ENCODE measurements around the gene PRRT1B.

Gene PRRT1B

GRCh38 chr9:131567910-131568309 lies 22.6 kb downstream of the PRRT1B start:
- Histone ChIP-seq H3F3A (ENCODE audit: insufficient read depth, low read length) (no peaks in the 10 kb centered on the region), H3K27ac (ENCODE audit: low read length) (no peak overlapping the region), H4K20me1 (ENCODE audit: insufficient read depth, low read length) (no peaks in the 10 kb centered on the region), H3K9me2 (replicated peaks; ENCODE audit: insufficient read depth, low read length) (no peaks in the 10 kb centered on the region), H3K36me3 (replicated peaks; ENCODE audit: insufficient read depth, low read length) (no peaks in the 10 kb centered on the region; the same call in 1 of the 2 replicates), H3K9me3 (replicated peaks; ENCODE audit: insufficient read depth, low read length) (no peaks in the 10 kb centered on the region), H2AFZ (ENCODE audit: low read length) (no peak overlapping the region), H3K4me3 (ENCODE audit: low read length) (no peak overlapping the region), H3K9ac (ENCODE audit: low read length) (no peak overlapping the region), H3K4me1 (ENCODE audit: low read length) (no peaks in the 10 kb centered on the region), H3K79me2 (ENCODE audit: low read length) (no peaks in the 10 kb centered on the region), H3K4me2 (ENCODE audit: low read depth, low read length) (no peak overlapping the region), H3K27me3 (replicated peaks; ENCODE audit: insufficient read depth, low read length) (no peaks in the 10 kb centered on the region)
- no peak for DNase-seq
- TF ChIP-seq CTCF (IDR thresholded peaks at IDR 0.05; ENCODE audit: low read length) (no peak), EZH2 (optimal IDR thresholded peaks at IDR 0.05; ENCODE audit: low read depth, low read length) (no peak), EZH2phosphoT487 (IDR thresholded peaks at IDR 0.05; ENCODE audit: low read length) (no peak)

- Histone ChIP-seq H3K36me3 (replicated peaks; ENCODE audit: insufficient read depth, low read length) (no peaks in the 10 kb centered on the region; the same call in 1 of the 2 replicates), H3K4me2 (ENCODE audit: low read depth, low read length) (no peak overlapping the region), H3K27me3 (replicated peaks; ENCODE audit: insufficient read depth, low read length) (no peaks in the 10 kb centered on the region), H3K79me2 (ENCODE audit: low read length) (no peaks in the 10 kb centered on the region), H3K4me1 (ENCODE audit: low read length) (no peaks in the 10 kb centered on the region), H3K9me2 (replicated peaks; ENCODE audit: insufficient read depth, low read length) (no peaks in the 10 kb centered on the region), H3K27ac (ENCODE audit: low read length) (no peak overlapping the region), H3K9ac (ENCODE audit: low read length) (no peak overlapping the region), H4K20me1 (ENCODE audit: insufficient read depth, low read length) (no peaks in the 10 kb centered on the region; the same call in 1 of the 2 replicates), H3F3A (ENCODE audit: insufficient read depth, low read length) (no peaks in the 10 kb centered on the region), H2AFZ (ENCODE audit: low read length) (no peak overlapping the region), H3K4me3 (ENCODE audit: low read length) (no peak overlapping the region), H3K9me3 (replicated peaks; ENCODE audit: insufficient read depth, low read length) (no peaks in the 10 kb centered on the region)
- no peak for DNase-seq
- TF ChIP-seq CTCF (IDR thresholded peaks at IDR 0.05; ENCODE audit: low read length) (no peak), EZH2 (optimal IDR thresholded peaks at IDR 0.05; ENCODE audit: low read depth, low read length) (no peak), EZH2phosphoT487 (IDR thresholded peaks at IDR 0.05; ENCODE audit: low read length) (no peak)
Measured at GRCh38 chr9:131574730-131575640, 29.7 kb downstream of the PRRT1B start.

- Histone ChIP-seq H3K9me2 (replicated peaks; ENCODE audit: insufficient read depth, low read length) (no peaks in the 10 kb centered on the region), H3F3A (ENCODE audit: insufficient read depth, low read length) (no peaks in the 10 kb centered on the region), H3K27ac (ENCODE audit: low read length) (no peak overlapping the region), H3K4me3 (ENCODE audit: low read length) (no peak overlapping the region), H3K4me2 (ENCODE audit: low read depth, low read length) (no peak overlapping the region), H3K4me1 (ENCODE audit: low read length) (no peaks in the 10 kb centered on the region), H3K36me3 (replicated peaks; ENCODE audit: insufficient read depth, low read length) (0 out of 2 replicates have a peak, but pooled peaks cover 3% of the 10 kb centered on the region), H3K9me3 (replicated peaks; ENCODE audit: insufficient read depth, low read length) (no peaks in the 10 kb centered on the region), H4K20me1 (ENCODE audit: insufficient read depth, low read length) (no peaks in the 10 kb centered on the region; the same call in 1 of the 2 replicates), H3K27me3 (replicated peaks; ENCODE audit: insufficient read depth, low read length) (no peaks in the 10 kb centered on the region), H3K79me2 (ENCODE audit: low read length) (no peaks in the 10 kb centered on the region), H3K9ac (ENCODE audit: low read length) (no peak overlapping the region), H2AFZ (ENCODE audit: low read length) (no peak overlapping the region)
- DNase-seq, result no peak
- TF ChIP-seq EZH2 (optimal IDR thresholded peaks at IDR 0.05; ENCODE audit: low read depth, low read length) (no peak), CTCF (IDR thresholded peaks at IDR 0.05; ENCODE audit: low read length) (no peak), EZH2phosphoT487 (IDR thresholded peaks at IDR 0.05; ENCODE audit: low read length) (no peak)
Measured at GRCh38 chr9:131575946-131576853, 30.9 kb downstream of the PRRT1B start.
